K562 (cell line): ENCODE measurements around the gene C3orf70.

Experiments used
- CEBPZ ChIP-seq: fragments of 150-350 bp; IDR thresholded peaks from 2 replicates; pipeline ENCODE4 v1.6.1; 2014; ENCODE audit warnings: low read depth, mild to moderate bottlenecking, low read length, borderline replicate concordance
- DNMT1 ChIP-seq: fragments of 450-650 bp; IDR thresholded peaks from 2 replicates; pipeline ENCODE4 v1.6.1; 2016; ENCODE audit warnings: antibody characterized with exemption, mild to moderate bottlenecking
- IRF2 ChIP-seq: sonication (generic); formaldehyde crosslinking; IDR thresholded peaks from 2 replicates; pipeline ENCODE4 v1.8.1; 2022; ENCODE audit warnings: mild to moderate bottlenecking, missing genetic modification reagents
- POLR2A ChIP-seq: fragments of 450-650 bp; conservative IDR thresholded peaks from 2 replicates; pipeline ENCODE4 v1.6.1; 2016
- POLR2AphosphoS5 ChIP-seq: IDR thresholded peaks from 2 replicates; pipeline ENCODE4 v1.6.1; 2011; ENCODE audit warnings: mild to moderate bottlenecking, low read depth, low read length, moderate library complexity; ENCODE audit not compliant: control insufficient read depth, insufficient read depth
- SAFB2 ChIP-seq: fragments of 200-400 bp; formaldehyde crosslinking; IDR thresholded peaks from 2 replicates; pipeline ENCODE4 v1.6.1; 2018; ENCODE audit warnings: borderline replicate concordance, low read length, low read depth, moderate library complexity; ENCODE audit not compliant: severe bottlenecking
- ZNF79 ChIP-seq: fragments of 250-450 bp; sonication (Bioruptor Pico); IDR thresholded peaks from 2 replicates; pipeline ENCODE4 v1.4.0; 2020; ENCODE audit warnings: low read depth, mild to moderate bottlenecking, moderate library complexity

- TF ChIP-seq ZNF79 (CRISPR knock-in tag) (no peak), POLR2A (no peak), DNMT1 (no peak), POLR2AphosphoS5 (no peak), CEBPZ (no peak), SAFB2 (no peak), IRF2 (CRISPR knock-in tag) (no peak)
Observed at GRCh38 chr3:185199671-185200070, 46.8 kb upstream of the C3orf70 start.
